ENCODE measurements around the gene CAPN10. TPM values are rescaled to one million over a fixed set of nuclear protein-coding genes. Genes with fewer than 3 reads are reported as not detected.

Gene CAPN10
- total RNA-seq, 1 donor from 2014 or later = 67.2 TPM

GRCh38 chr2:240565333-240566202 is 21.0 kb upstream of the CAPN10 start:
- DNase-seq (ENCODE audit: low spot score, unreplicated experiment) = no peak
- no peak for TF ChIP-seq CTCF (IDR thresholded peaks at IDR 0.05; ENCODE audit: unreplicated experiment)
- Mint-ChIP-seq H3K27me3 (no peaks in the 10 kb centered on the region), H3K4me1 (ENCODE audit: low read depth) (peaks cover 29% of the 10 kb centered on the region), H3K4me3 (ENCODE audit: low read depth) (no peak overlapping the region), H3K27ac (peak overlapping the region; percentile 71), H3K9me3 (ENCODE audit: low read depth) (no peaks in the 10 kb centered on the region), H3K36me3 (ENCODE audit: insufficient read depth) (peaks cover 2% of the 10 kb centered on the region)

GRCh38 chr2:240566203-240567136 is 20.1 kb upstream of the CAPN10 start:
- Mint-ChIP-seq H3K27ac (peak overlapping the region; percentile 59), H3K27me3 (no peaks in the 10 kb centered on the region), H3K4me3 (ENCODE audit: low read depth) (peak overlapping the region; percentile 76), H3K9me3 (ENCODE audit: low read depth) (no peaks in the 10 kb centered on the region), H3K36me3 (ENCODE audit: insufficient read depth) (peaks cover 3% of the 10 kb centered on the region), H3K4me1 (ENCODE audit: low read depth) (peaks cover 25% of the 10 kb centered on the region)
- TF ChIP-seq CTCF (IDR thresholded peaks at IDR 0.05; ENCODE audit: unreplicated experiment) = peak; percentile 94
- peak; percentile 73 for DNase-seq (ENCODE audit: low spot score, unreplicated experiment)

- DNase-seq (ENCODE audit: low spot score, unreplicated experiment) = no peak
- peak overlapping the region; percentile 59 for H3K27ac Mint-ChIP-seq
- H3K4me1 Mint-ChIP-seq (ENCODE audit: low read depth) = peaks cover 22% of the 10 kb centered on the region
- H3K9me3 Mint-ChIP-seq (ENCODE audit: low read depth) = no peaks in the 10 kb centered on the region
- peak overlapping the region; percentile 76 for H3K4me3 Mint-ChIP-seq (ENCODE audit: low read depth)
- H3K36me3 Mint-ChIP-seq (ENCODE audit: insufficient read depth) = peaks cover 3% of the 10 kb centered on the region
- H3K27me3 Mint-ChIP-seq = no peaks in the 10 kb centered on the region
- TF ChIP-seq CTCF (IDR thresholded peaks at IDR 0.05; ENCODE audit: unreplicated experiment) = no peak
Observed at GRCh38 chr2:240567137-240567871, 19.2 kb upstream of the CAPN10 start.

- H3K9me3 Mint-ChIP-seq (ENCODE audit: low read depth) = no peaks in the 10 kb centered on the region
- no peaks in the 10 kb centered on the region for H3K27me3 Mint-ChIP-seq
- no peak for TF ChIP-seq CTCF (IDR thresholded peaks at IDR 0.05; ENCODE audit: unreplicated experiment)
- peak within 1 kb of the TSS; percentile 10 for H3K27ac Mint-ChIP-seq
- H3K4me1 Mint-ChIP-seq (ENCODE audit: low read depth) = peaks cover 22% of the 10 kb centered on the region
- DNase-seq (ENCODE audit: low spot score, unreplicated experiment) = peak; percentile 49
- H3K36me3 Mint-ChIP-seq (ENCODE audit: insufficient read depth) = peaks cover 3% of the 10 kb centered on the region
- peak within 1 kb of the TSS; percentile 78 for H3K4me3 Mint-ChIP-seq (ENCODE audit: low read depth)
Observed at GRCh38 chr2:240567872-240568677, 18.5 kb upstream of the CAPN10 start, which contains the start of gene RNPEPL1. RNPEPL1 (plus strand) TSS chr2:240568484; CDS start chr2:240568587, 103 bp downstream.
